Stimulated activated CD4-positive, alpha-beta T cell treated with anti-CD3 and anti-CD28 coated beads, Interleukin-4, amount 100 ng/mL, for 48 hours (primary cell): ENCODE data around the gene GGTLC3.
"Not testable (repeated sequence)": the region's sequence is repeated elsewhere in the genome, so short reads cannot be mapped to it uniquely, and the experiment has no call there.

ENCODE experiments used
- DNase-seq, 2 donors: peaks; one replicate each; pipeline ENCODE4 v3.0.0-alpha.2; 2020; ENCODE audit warnings: low read depth in 2 of 2

The GGTLC3 gene

GRCh38 chr22:18513454-18513853, 4.5 kb downstream of the GGTLC3 start:
- DNase-seq, result not testable (repeated sequence)

GRCh38 chr22:18512378-18512777, 5.6 kb downstream of the GGTLC3 start:
- not testable (repeated sequence) for DNase-seq

GRCh38 chr22:18511327-18511726, 6.6 kb downstream of the GGTLC3 start:
- not testable (repeated sequence) for DNase-seq

GRCh38 chr22:18496227-18496626, 21.7 kb downstream of the GGTLC3 start:
- DNase-seq, result not testable (repeated sequence)
